Measurements from ENCODE around the gene STUM.

STUM gene

DNA sequence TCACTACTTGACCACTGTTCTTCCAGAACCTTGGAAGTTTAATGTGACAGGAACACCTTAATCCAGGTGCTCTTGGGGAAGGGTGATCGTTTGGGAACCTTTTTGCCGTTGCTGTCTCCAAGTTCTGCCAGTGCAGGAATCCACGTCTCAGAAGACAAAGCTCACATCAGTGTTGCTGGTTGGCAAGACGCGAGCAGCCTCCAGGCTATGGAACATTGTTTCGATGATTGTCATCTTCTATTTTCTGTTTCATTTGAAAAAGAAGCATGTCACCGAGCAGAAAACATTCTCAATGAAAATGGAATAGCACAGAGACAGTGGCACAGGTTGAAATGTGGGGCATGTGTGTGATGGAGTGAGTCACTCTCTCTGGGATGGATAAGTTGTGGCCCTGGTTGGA, 11.7 kb downstream of the STUM start:
- H3K4me3 ChIP-seq (ENCODE audit: low read depth, low read length), result no peak overlapping the region
- no peak for TF ChIP-seq CTCF (IDR thresholded peaks at IDR 0.05; ENCODE audit: borderline replicate concordance, insufficient read depth, low read depth, low read length)

DNA sequence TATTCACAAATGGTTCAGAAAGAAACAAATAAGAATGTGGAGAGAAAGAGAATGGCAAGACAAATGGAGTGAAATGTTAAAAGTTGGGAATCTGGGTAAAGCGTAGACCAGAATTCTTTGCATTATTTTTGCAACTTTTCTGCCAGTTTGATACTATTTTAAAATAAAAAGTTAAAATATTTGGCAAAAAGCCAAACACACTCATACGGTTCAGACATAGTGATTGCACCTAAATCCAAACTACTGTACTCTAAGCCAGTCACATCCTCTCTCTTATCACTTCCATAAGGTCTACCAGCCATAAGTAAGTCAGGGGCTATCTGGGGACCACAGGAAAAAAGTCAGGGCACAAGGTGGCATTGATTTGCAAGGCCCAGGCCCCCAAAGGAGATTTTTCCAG, 14.4 kb downstream of the STUM start:
- TF ChIP-seq CTCF (IDR thresholded peaks at IDR 0.05; ENCODE audit: borderline replicate concordance, insufficient read depth, low read depth, low read length), result no peak
- no peak overlapping the region for H3K4me3 ChIP-seq (ENCODE audit: low read depth, low read length)

GRCh38 chr1:226563666-226564065, 15.1 kb downstream of the STUM start:
- TF ChIP-seq CTCF (IDR thresholded peaks at IDR 0.05; ENCODE audit: borderline replicate concordance, insufficient read depth, low read depth, low read length), result no peak
- no peak overlapping the region for H3K4me3 ChIP-seq (ENCODE audit: low read depth, low read length)

- H3K4me3 ChIP-seq (ENCODE audit: low read depth, low read length), result no peak overlapping the region
- TF ChIP-seq CTCF (IDR thresholded peaks at IDR 0.05; ENCODE audit: borderline replicate concordance, insufficient read depth, low read depth, low read length), result no peak
These were observed 16.9 kb downstream of the STUM start for GRCh38 chr1:226565476-226565875.

GRCh38 chr1:226566234-226566633, 17.7 kb downstream of the STUM start:
- TF ChIP-seq CTCF (IDR thresholded peaks at IDR 0.05; ENCODE audit: borderline replicate concordance, insufficient read depth, low read depth, low read length), result no peak
- no peak overlapping the region for H3K4me3 ChIP-seq (ENCODE audit: low read depth, low read length)

DNA sequence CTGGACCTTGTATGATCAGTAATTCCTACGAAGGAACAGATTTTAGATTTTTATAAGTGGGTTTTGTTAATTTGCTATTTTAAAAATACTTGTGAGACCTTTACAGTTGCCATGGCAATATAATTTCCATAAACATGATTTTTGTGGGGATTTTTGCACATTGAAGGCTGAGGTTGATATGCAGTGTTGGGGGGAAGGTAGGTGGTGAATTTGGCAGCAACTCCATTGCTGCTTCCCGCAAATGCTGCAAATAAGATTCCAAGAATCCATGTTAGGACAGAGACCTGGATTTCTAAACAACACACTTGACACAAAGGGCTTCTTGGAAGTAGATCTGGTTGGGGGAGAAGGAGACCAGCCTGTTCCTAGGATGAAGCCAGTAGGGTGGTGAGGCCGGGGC, 18.2 kb downstream of the STUM start:
- no peak for TF ChIP-seq CTCF (IDR thresholded peaks at IDR 0.05; ENCODE audit: borderline replicate concordance, insufficient read depth, low read depth, low read length)
- H3K4me3 ChIP-seq (ENCODE audit: low read depth, low read length), result no peak overlapping the region

DNA sequence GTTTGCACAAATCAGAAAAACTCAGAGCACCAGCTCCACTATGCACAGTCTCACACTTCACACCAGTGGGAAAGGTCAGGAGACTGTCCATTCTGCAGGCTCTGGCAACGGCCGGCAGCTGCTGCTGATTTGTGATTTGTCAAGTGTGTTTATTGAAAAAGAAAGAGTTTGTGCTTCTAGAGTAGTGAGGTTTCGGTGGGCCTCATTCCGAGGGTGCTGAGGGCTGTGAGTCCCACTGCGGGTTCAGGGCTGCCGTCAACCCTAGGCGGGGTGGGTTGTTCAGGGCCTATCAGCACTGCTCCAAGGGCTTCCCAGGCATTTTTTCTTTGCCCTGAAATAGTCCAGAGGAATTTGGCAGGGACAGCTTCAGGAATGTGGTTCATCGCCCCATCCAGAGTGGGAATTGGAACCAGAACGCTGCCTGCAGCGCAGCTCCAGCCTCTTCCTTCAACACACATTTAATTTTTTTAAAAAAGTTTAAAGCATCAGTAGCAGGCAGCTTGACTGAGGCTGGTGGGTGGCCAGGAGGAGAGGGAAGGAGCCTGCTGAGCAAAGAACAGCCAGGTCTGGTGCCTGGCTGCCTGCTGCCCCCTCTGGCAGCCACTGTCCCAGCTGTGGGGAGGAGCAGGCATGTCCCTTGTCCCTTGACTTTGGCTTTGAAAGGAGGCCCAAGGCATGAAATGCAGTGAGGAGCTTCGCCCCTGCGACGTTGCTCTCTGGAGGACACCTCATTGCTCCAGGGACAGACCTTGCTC, 19.7 kb downstream of the STUM start:
- peak; percentile 31; the same call in 1 of the 2 replicates for TF ChIP-seq CTCF (IDR thresholded peaks at IDR 0.05; ENCODE audit: borderline replicate concordance, insufficient read depth, low read depth, low read length)

More for the DNA sequence above, 19.7 kb downstream of the STUM start:
- H3K4me3 ChIP-seq (ENCODE audit: low read depth, low read length), result no peak overlapping the region

Data from GM12875 (cell line).